Measurements from ENCODE around the gene TFF3. TPM values are rescaled to one million over a fixed set of nuclear protein-coding genes. Genes with fewer than 3 reads are reported as not detected.

TFF3 gene
- total and polyA plus RNA-seq, 2 experiments from 2014 or later = 1.2 to 3.3 TPM

- peaks cover 2% of the 10 kb centered on the region; the same call in 2 of the 3 replicates for H3K4me1 Mint-ChIP-seq
- Histone ChIP-seq H3K79me2 (replicated peaks; ENCODE audit: insufficient read depth) (no peaks in the 10 kb centered on the region), H3F3A (replicated peaks; ENCODE audit: low read depth) (no peaks in the 10 kb centered on the region), H3K4me3 (no peak overlapping the region), H3K36me3 (ENCODE audit: insufficient read depth) (no peaks in the 10 kb centered on the region), H4K20me1 (replicated peaks; ENCODE audit: insufficient read depth) (no peaks in the 10 kb centered on the region), H2AFZ (no peak overlapping the region), H3K27ac (ENCODE audit: low read depth) (no peak overlapping the region), H3K4me1 (ENCODE audit: insufficient read depth) (no peaks in the 10 kb centered on the region), H3K27me3 (ENCODE audit: insufficient read depth) (no peaks in the 10 kb centered on the region), H3K9me2 (ENCODE audit: insufficient read depth) (no peaks in the 10 kb centered on the region), H3K4me2 (no peak overlapping the region)
- TF ChIP-seq CREB1 (CRISPR knock-in tag; IDR thresholded peaks at IDR 0.05; ENCODE audit: low read depth) (no peak), ZNF462 (CRISPR knock-in tag; IDR thresholded peaks at IDR 0.05) (no peak), ETS1 (IDR thresholded peaks at IDR 0.05) (no peak), ZNF114 (CRISPR knock-in tag; IDR thresholded peaks at IDR 0.05) (no peak), REST (IDR thresholded peaks at IDR 0.05; ENCODE audit: unreplicated experiment) (no peak), POLR2AphosphoS5 (IDR thresholded peaks at IDR 0.05; ENCODE audit: low read depth) (no peak), NANOG (IDR thresholded peaks at IDR 0.05; ENCODE audit: borderline replicate concordance) (no peak), ZNF331 (CRISPR knock-in tag; IDR thresholded peaks at IDR 0.05; ENCODE audit: low read depth) (no peak), EZH2 (IDR thresholded peaks at IDR 0.05; ENCODE audit: low read depth, unreplicated experiment) (no peak), JUNB (IDR thresholded peaks at IDR 0.05; ENCODE audit: unreplicated experiment) (no peak), CTCF (conservative IDR thresholded peaks at IDR 0.05; ENCODE audit: low read depth in 2 of 2) (no peak), EZH2phosphoT487 (IDR thresholded peaks at IDR 0.05; ENCODE audit: unreplicated experiment) (no peak), STAT1 (IDR thresholded peaks at IDR 0.05; ENCODE audit: unreplicated experiment) (no peak)
- no peak overlapping the region for H3K27ac Mint-ChIP-seq
- H3K36me3 Mint-ChIP-seq (ENCODE audit: low read depth) = peaks cover 28% of the 10 kb centered on the region
- H3K4me3 Mint-ChIP-seq = no peak overlapping the region
- DNase-seq (ENCODE audit: low spot score) (no peak), ATAC-seq (no peak)
- peaks cover 9% of the 10 kb centered on the region; the same call in 2 of the 3 replicates for H3K9me3 Mint-ChIP-seq
- H3K27me3 Mint-ChIP-seq (ENCODE audit: insufficient read depth, low read depth, poor library complexity) = peaks cover 7% of the 10 kb centered on the region
Measured at GRCh38 chr21:42287193-42288083, 27.8 kb downstream of the TFF3 start.

All from GM23338 (cell line).